Transverse colon (tissue), 4 donors: ENCODE data around the gene WIPF1.

ENCODE experiments used
- POLR2A ChIP-seq: fragments of 450-650 bp; IDR thresholded peaks from one replicate; pipeline ENCODE4 v1.6.1; 2016; ENCODE audit warnings: antibody characterized with exemption, mild to moderate bottlenecking, moderate library complexity
- POLR2AphosphoS5 ChIP-seq, 3 donors: sonication (generic); formaldehyde crosslinking; IDR thresholded peaks; one replicate each; pipeline ENCODE4 v1.6.1; 2016; ENCODE audit warnings: antibody characterized with exemption in 3 of 3
- TF ChIP-seq, protein P1 (sequence below), 5 experiments: fragments of 200-600 bp in 3 of 5; fragments of 450-650 bp in 2 of 5; sonication (generic) in 3 of 5; IDR thresholded peaks; 1 replicate in 2 of 5; 2 replicates in 3 of 5; pipeline ENCODE4 v1.5.1; 2016 to 2017; ENCODE audit warnings: antibody characterized with exemption in 5 of 5, inconsistent platforms in 3 of 5, mild to moderate bottlenecking in 2 of 5, moderate library complexity in 1 of 5

DNA sequence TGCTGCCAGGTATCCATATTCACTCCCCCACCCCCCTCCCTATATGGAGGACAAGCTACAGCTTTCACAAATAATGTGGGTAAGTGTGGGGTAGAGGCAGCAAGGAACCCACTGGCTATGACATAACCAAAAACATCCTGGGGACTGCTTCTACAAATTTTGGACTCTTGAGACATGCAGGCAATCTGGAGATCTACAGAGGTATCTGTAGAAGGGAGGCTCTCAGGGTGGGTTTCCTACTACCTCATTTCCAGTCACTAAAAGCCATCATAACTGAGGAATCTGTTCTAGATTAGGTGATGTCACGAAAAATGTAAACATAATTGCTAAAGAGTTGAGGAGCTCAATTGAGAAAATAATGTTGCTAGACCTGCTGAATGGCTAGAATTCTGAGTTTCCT, 46.8 kb upstream of the WIPF1 start:
- TF ChIP-seq, protein P1, sequence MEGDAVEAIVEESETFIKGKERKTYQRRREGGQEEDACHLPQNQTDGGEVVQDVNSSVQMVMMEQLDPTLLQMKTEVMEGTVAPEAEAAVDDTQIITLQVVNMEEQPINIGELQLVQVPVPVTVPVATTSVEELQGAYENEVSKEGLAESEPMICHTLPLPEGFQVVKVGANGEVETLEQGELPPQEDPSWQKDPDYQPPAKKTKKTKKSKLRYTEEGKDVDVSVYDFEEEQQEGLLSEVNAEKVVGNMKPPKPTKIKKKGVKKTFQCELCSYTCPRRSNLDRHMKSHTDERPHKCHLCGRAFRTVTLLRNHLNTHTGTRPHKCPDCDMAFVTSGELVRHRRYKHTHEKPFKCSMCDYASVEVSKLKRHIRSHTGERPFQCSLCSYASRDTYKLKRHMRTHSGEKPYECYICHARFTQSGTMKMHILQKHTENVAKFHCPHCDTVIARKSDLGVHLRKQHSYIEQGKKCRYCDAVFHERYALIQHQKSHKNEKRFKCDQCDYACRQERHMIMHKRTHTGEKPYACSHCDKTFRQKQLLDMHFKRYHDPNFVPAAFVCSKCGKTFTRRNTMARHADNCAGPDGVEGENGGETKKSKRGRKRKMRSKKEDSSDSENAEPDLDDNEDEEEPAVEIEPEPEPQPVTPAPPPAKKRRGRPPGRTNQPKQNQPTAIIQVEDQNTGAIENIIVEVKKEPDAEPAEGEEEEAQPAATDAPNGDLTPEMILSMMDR (IDR thresholded peaks at IDR 0.05), result no peak
- TF ChIP-seq POLR2A (no peak), POLR2AphosphoS5 (IDR thresholded peaks at IDR 0.05) (no peak)
